Left lung (tissue), 10 donors: ENCODE measurements around the gene DDIT3. TPM values are rescaled to one million over a fixed set of nuclear protein-coding genes. Genes with fewer than 3 reads are reported as not detected.
"Not testable (repeated sequence)": the region's sequence is repeated elsewhere in the genome, so short reads cannot be mapped to it uniquely, and the experiment has no call there.

Experiments used
- ATAC-seq: fragments of 200-7000 bp; cut with Tn5 transposase; one replicate; pipeline ENCODE4 v1.9.1; 2020; ENCODE audit warnings: moderate library complexity
- DNase-seq, 4 donors: peaks; one replicate each; pipeline ENCODE4 v3.0.0-alpha.2; 2013 to 2020
- H3K27ac ChIP-seq, 2 donors: fragments of 200-600 bp; sonication (generic) in 1 of 2; one replicate each; pipeline versions ENCODE4 v1.5.0 to v1.8.0; 2020 to 2021
- H3K27me3 ChIP-seq, 2 donors: fragments of 200-600 bp; sonication (generic) in 1 of 2; one replicate each; pipeline versions ENCODE4 v1.5.0 to v1.8.0; 2020 to 2021
- H3K36me3 ChIP-seq, 2 donors: fragments of 200-600 bp; sonication (generic) in 1 of 2; one replicate each; pipeline versions ENCODE4 v1.5.0 to v1.8.0; 2020 to 2021
- H3K4me1 ChIP-seq, 2 donors: fragments of 200-600 bp; one replicate each; pipeline ENCODE4 v1.8.0; 2021
- H3K4me3 ChIP-seq, 2 donors: fragments of 200-600 bp; sonication (generic) in 1 of 2; one replicate each; pipeline versions ENCODE4 v1.5.0 to v1.8.0; 2020 to 2021; ENCODE audit warnings: mild to moderate bottlenecking in 1 of 2
- H3K9me3 ChIP-seq, 2 donors: fragments of 200-600 bp; sonication (generic) in 1 of 2; one replicate each; pipeline versions ENCODE4 v1.5.0 to v1.8.0; 2020 to 2021
- CTCF ChIP-seq, 2 donors: fragments of 200-600 bp; sonication (generic) in 1 of 2; IDR thresholded peaks; one replicate each; pipeline versions ENCODE4 v1.5.0 to v1.8.0; 2021; ENCODE audit warnings: antibody characterized with exemption in 2 of 2
- intact Hi-C, 2 donors: fragments of 100-400 bp; cut with DNase I; formaldehyde crosslinking; loops; one replicate each; pipeline versions ENCODE4 v1.11.2 to v1.14.2; 2022
- polyA plus RNA-seq, 6 donors: library from polyadenylated mRNA; unstranded; fragments of 120-200 nt; gene quantifications; one replicate each; pipeline ENCODE4 v1.2.1, GENCODE V29; 2013; ENCODE audit not compliant: insufficient read length in 6 of 6
- total RNA-seq, 2 donors: library from RNA; stranded (reverse); fragmentation: NEBNext Ultra II Directional; extraction: Animal tissue kit (Norgen Biotek cat#: 25700); gene quantifications; one replicate each; pipeline ENCODE4 v1.2.1, GENCODE V29; 2021
- donor health status: DM: no; HTN: yes; CAD: no.
- donor health status: DM: no; HTN: no; CAD: no.

Gene DDIT3
- total and polyA plus RNA-seq, 8 donors, result 16.4 to 29.4 (median 19.3) TPM

- no peak for TF ChIP-seq CTCF (IDR thresholded peaks at IDR 0.05)
- Histone ChIP-seq H3K9me3 (no peaks in the 10 kb centered on the region), H3K27ac (no peak overlapping the region), H3K4me1 (peaks cover 0 to 8% of the 10 kb centered on the region in 2 donors), H3K4me3 (no peak overlapping the region), H3K36me3 (peaks cover 0 to 94% of the 10 kb centered on the region in 2 donors), H3K27me3 (no peaks in the 10 kb centered on the region)
- DNase-seq (no peak), ATAC-seq (no peak)
- intact Hi-C loops, result no loop called here
Measured at GRCh38 chr12:57500213-57500612, 20.1 kb downstream of the DDIT3 start.

- H3K36me3 ChIP-seq, result peaks cover 0 to 89% of the 10 kb centered on the region in 2 donors
Measured at GRCh38 chr12:57498571-57498970, 21.7 kb downstream of the DDIT3 start.

GRCh38 chr12:57498132-57498502 lies 22.2 kb downstream of the DDIT3 start:
- H3K27me3 ChIP-seq, result no peaks in the 10 kb centered on the region
- no peak overlapping the region for H3K27ac ChIP-seq
- no peak for DNase-seq
- intact Hi-C loops, result no loop called here
- no peak for ATAC-seq
- no peaks in the 10 kb centered on the region for H3K9me3 ChIP-seq
- no peak for TF ChIP-seq CTCF (IDR thresholded peaks at IDR 0.05)
- peaks cover 0 to 8% of the 10 kb centered on the region in 2 donors for H3K4me1 ChIP-seq
- peaks cover 0 to 85% of the 10 kb centered on the region in 2 donors for H3K36me3 ChIP-seq
- no peak overlapping the region for H3K4me3 ChIP-seq

More at GRCh38 chr12:57498571-57498970, 21.7 kb downstream of the DDIT3 start:
- no peak overlapping the region for H3K27ac ChIP-seq
- DNase-seq (no peak), ATAC-seq (no peak)
- no peak overlapping the region for H3K4me3 ChIP-seq
- TF ChIP-seq CTCF (IDR thresholded peaks at IDR 0.05), result no peak
- intact Hi-C loops, result no loop called here
- peaks cover 0 to 8% of the 10 kb centered on the region in 2 donors for H3K4me1 ChIP-seq
- no peaks in the 10 kb centered on the region for H3K27me3 ChIP-seq
- H3K9me3 ChIP-seq, result no peaks in the 10 kb centered on the region

- ATAC-seq, result no peak
- Histone ChIP-seq H3K36me3 (peaks cover 0 to 82% of the 10 kb centered on the region in 2 donors), H3K4me1 (peaks cover 0 to 8% of the 10 kb centered on the region in 2 donors), H3K27me3 (no peaks in the 10 kb centered on the region), H3K27ac (no peak overlapping the region), H3K4me3 (no peak overlapping the region), H3K9me3 (no peaks in the 10 kb centered on the region)
- no peak for TF ChIP-seq CTCF (IDR thresholded peaks at IDR 0.05)
- DNase-seq, result no peak
- intact Hi-C loops, result no loop called here
Measured at GRCh38 chr12:57497223-57498131, 22.8 kb downstream of the DDIT3 start.

- no peaks in the 10 kb centered on the region for H3K9me3 ChIP-seq
- ATAC-seq, result no peak
Measured at GRCh38 chr12:57496822-57497221, 23.5 kb downstream of the DDIT3 start.

GRCh38 chr12:57495051-57495701 lies 25.1 kb downstream of the DDIT3 start:
- intact Hi-C loops, H3K4me1 ChIP-seq, H3K27ac ChIP-seq, H3K27me3 ChIP-seq, H3K9me3 ChIP-seq, ATAC-seq, H3K4me3 ChIP-seq, DNase-seq: not testable (repeated sequence)
- peaks cover 0 to 81% of the 10 kb centered on the region in 2 donors for H3K36me3 ChIP-seq

More at GRCh38 chr12:57496822-57497221, 23.5 kb downstream of the DDIT3 start:
- no peak for DNase-seq
- TF ChIP-seq CTCF (IDR thresholded peaks at IDR 0.05), result no peak
- intact Hi-C loops, result no loop called here
- Histone ChIP-seq H3K4me3 (no peak overlapping the region), H3K27ac (no peak overlapping the region), H3K27me3 (no peaks in the 10 kb centered on the region), H3K36me3 (peaks cover 0 to 81% of the 10 kb centered on the region in 2 donors), H3K4me1 (peaks cover 0 to 8% of the 10 kb centered on the region in 2 donors)
